Panc1 (cell line): Measurements from ENCODE around the gene TMEM248. TPM values are rescaled to one million over a fixed set of nuclear protein-coding genes. Genes with fewer than 3 reads are reported as not detected.

Experiments used
- ATAC-seq: fragments of 200-7000 bp; cut with Tn5 transposase; 2 replicates; pipeline ENCODE4 v1.9.1; 2020; ENCODE audit warnings: mild to moderate bottlenecking, moderate library complexity
- BruUV-seq: library from RNA; stranded (reverse); fragments of 400-500 nt; replicated peaks from 2 replicates; lab custom pipeline; 2021; lab: Mats Ljungman, UMichigan
- CTCF ChIA-PET: fragments of 300-600 bp; sonication (Branson Sonifier 250); formaldehyde crosslinking; loops from one replicate; lab custom pipeline; 2022; ENCODE audit warnings: antibody characterized with exemption; lab: Charles Lee
- POLR2A ChIA-PET: fragments of 300-600 bp; sonication (Branson Sonifier 250); formaldehyde crosslinking; loops from one replicate; lab custom pipeline; 2022; ENCODE audit warnings: antibody characterized with exemption; lab: Charles Lee
- DNase-seq: peaks from one replicate; pipeline ENCODE4 v3.0.0-alpha.2; 2010; ENCODE audit warnings: low read depth, low spot score
- H3K27ac ChIP-seq: 2 replicates; pipeline ENCODE4 v1.5.1; 2011; ENCODE audit warnings: mild to moderate bottlenecking, low read length, inconsistent platforms
- H3K27me3 ChIP-seq: fragments of 200-500 bp; sonication (Bioruptor generic); 2 replicates; pipeline ENCODE4 v1.6.0; 2014; ENCODE audit warnings: low read length, inconsistent platforms; ENCODE audit not compliant: control insufficient read depth, insufficient read depth
- H3K36me3 ChIP-seq: fragments of 200-500 bp; sonication (Bioruptor generic); 2 replicates; pipeline ENCODE4 v1.5.1; 2014; ENCODE audit warnings: inconsistent platforms, mild to moderate bottlenecking, low read length, moderate library complexity; ENCODE audit not compliant: control insufficient read depth, insufficient read depth
- H3K4me1 ChIP-seq: 2 replicates; pipeline ENCODE4 v1.5.1; 2011; ENCODE audit warnings: inconsistent platforms, mild to moderate bottlenecking, low read length, moderate library complexity; ENCODE audit not compliant: control insufficient read depth, insufficient read depth
- H3K4me3 ChIP-seq, 2 experiments: 2 replicates each; pipeline ENCODE4 v1.5.1; 2011 to 2012; ENCODE audit warnings: low read depth in 2 of 2, low read length in 2 of 2, mild to moderate bottlenecking in 2 of 2, inconsistent platforms in 1 of 2, moderate library complexity in 1 of 2
- H3K9me3 ChIP-seq: fragments of 200-500 bp; sonication (Bioruptor generic); 2 replicates; pipeline ENCODE4 v1.5.1; 2014; ENCODE audit warnings: low read depth, mild to moderate bottlenecking, inconsistent platforms, low read length, moderate library complexity; ENCODE audit not compliant: control insufficient read depth, insufficient read depth
- POLR2AphosphoS5 ChIP-seq: IDR thresholded peaks from 2 replicates; pipeline ENCODE4 v1.6.1; 2012; ENCODE audit warnings: mild to moderate bottlenecking, low read depth, low read length, moderate library complexity
- SIN3A ChIP-seq: IDR thresholded peaks from 2 replicates; pipeline ENCODE4 v1.6.1; 2012; ENCODE audit warnings: low read depth, mild to moderate bottlenecking, low read length, moderate library complexity, borderline replicate concordance; ENCODE audit not compliant: insufficient read depth
- TCF7L2 ChIP-seq: IDR thresholded peaks from 2 replicates; pipeline ENCODE4 v1.6.1; 2011; ENCODE audit warnings: mild to moderate bottlenecking, low read depth, low read length, inconsistent platforms
- in situ Hi-C: cut with HindIII; loops from 2 replicates; pipeline ENCODE4 v1.10.0; 2016; ENCODE audit warnings: low sequenced_read_pairs, low pct_unique_long_range_greater_than_20kb
- intact Hi-C: fragments of 100-400 bp; cut with micrococcal nuclease; formaldehyde crosslinking; loops from one replicate; pipeline ENCODE4 v1.10.0; 2022; ENCODE audit not compliant: unreplicated experiment
- total RNA-seq: library from RNA; stranded (reverse); gene quantifications from one replicate; pipeline ENCODE4 v1.2.1, GENCODE V29; 2021; ENCODE audit not compliant: unreplicated experiment
- TF ChIP-seq, protein P1 (sequence below), 2 experiments: IDR thresholded peaks; 2 replicates each; pipeline ENCODE4 v1.6.1; 2011 to 2012; ENCODE audit warnings: low read depth in 2 of 2, control low read depth in 1 of 2, low read length in 1 of 2, mild to moderate bottlenecking in 1 of 2, moderate library complexity in 1 of 2; ENCODE audit not compliant: insufficient read depth in 1 of 2
- TF ChIP-seq, protein P2 (sequence below): fragments of 450-650 bp; IDR thresholded peaks from 2 replicates; pipeline ENCODE4 v1.5.1; 2017; ENCODE audit warnings: mild to moderate bottlenecking

TMEM248 gene
- total RNA-seq, 1 experiment from 2014 or later = 176 TPM

DNA sequence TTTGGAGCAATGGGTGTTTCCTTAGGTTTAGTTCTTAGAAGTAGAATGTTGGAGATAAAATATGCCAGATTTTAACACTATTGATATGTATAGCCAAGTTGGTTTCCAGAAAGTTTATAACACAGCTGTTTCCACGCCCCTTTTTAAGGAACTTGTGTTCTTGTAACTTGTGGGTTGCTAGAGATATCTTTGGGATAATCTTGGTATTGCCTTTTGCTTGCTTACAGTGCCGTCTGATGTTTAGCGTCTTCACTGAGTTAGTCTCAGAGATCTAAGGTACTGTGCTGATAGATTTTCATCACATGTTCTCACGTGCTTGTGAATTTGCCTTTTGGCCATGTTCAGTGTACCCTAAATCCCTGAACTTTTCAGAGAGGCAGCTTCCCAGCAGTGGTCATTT is 12.4 kb downstream of the TMEM248 start:
- no peak for DNase-seq
- in situ Hi-C loops (no loop called here), intact Hi-C loops (no loop called here)
- BruUV-seq = no TSS peak
- no peak for ATAC-seq
- Histone ChIP-seq H3K4me1 (no peaks in the 10 kb centered on the region), H3K9me3 (no peaks in the 10 kb centered on the region), H3K36me3 (no peaks in the 10 kb centered on the region), H3K4me3 (no peak overlapping the region), H3K27ac (no peak overlapping the region), H3K27me3 (no peaks in the 10 kb centered on the region)
- CTCF ChIA-PET = no interaction called here
- TF ChIP-seq, protein P1, sequence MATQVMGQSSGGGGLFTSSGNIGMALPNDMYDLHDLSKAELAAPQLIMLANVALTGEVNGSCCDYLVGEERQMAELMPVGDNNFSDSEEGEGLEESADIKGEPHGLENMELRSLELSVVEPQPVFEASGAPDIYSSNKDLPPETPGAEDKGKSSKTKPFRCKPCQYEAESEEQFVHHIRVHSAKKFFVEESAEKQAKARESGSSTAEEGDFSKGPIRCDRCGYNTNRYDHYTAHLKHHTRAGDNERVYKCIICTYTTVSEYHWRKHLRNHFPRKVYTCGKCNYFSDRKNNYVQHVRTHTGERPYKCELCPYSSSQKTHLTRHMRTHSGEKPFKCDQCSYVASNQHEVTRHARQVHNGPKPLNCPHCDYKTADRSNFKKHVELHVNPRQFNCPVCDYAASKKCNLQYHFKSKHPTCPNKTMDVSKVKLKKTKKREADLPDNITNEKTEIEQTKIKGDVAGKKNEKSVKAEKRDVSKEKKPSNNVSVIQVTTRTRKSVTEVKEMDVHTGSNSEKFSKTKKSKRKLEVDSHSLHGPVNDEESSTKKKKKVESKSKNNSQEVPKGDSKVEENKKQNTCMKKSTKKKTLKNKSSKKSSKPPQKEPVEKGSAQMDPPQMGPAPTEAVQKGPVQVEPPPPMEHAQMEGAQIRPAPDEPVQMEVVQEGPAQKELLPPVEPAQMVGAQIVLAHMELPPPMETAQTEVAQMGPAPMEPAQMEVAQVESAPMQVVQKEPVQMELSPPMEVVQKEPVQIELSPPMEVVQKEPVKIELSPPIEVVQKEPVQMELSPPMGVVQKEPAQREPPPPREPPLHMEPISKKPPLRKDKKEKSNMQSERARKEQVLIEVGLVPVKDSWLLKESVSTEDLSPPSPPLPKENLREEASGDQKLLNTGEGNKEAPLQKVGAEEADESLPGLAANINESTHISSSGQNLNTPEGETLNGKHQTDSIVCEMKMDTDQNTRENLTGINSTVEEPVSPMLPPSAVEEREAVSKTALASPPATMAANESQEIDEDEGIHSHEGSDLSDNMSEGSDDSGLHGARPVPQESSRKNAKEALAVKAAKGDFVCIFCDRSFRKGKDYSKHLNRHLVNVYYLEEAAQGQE (IDR thresholded peaks at IDR 0.05; ENCODE audit: insufficient read depth in 1 of 2, low read depth in 2 of 2, low read length in 1 of 2) = no peak
- no peak for TF ChIP-seq POLR2AphosphoS5
- TF ChIP-seq, protein P2, sequence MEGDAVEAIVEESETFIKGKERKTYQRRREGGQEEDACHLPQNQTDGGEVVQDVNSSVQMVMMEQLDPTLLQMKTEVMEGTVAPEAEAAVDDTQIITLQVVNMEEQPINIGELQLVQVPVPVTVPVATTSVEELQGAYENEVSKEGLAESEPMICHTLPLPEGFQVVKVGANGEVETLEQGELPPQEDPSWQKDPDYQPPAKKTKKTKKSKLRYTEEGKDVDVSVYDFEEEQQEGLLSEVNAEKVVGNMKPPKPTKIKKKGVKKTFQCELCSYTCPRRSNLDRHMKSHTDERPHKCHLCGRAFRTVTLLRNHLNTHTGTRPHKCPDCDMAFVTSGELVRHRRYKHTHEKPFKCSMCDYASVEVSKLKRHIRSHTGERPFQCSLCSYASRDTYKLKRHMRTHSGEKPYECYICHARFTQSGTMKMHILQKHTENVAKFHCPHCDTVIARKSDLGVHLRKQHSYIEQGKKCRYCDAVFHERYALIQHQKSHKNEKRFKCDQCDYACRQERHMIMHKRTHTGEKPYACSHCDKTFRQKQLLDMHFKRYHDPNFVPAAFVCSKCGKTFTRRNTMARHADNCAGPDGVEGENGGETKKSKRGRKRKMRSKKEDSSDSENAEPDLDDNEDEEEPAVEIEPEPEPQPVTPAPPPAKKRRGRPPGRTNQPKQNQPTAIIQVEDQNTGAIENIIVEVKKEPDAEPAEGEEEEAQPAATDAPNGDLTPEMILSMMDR = no peak
- TF ChIP-seq SIN3A = no peak
- no peak for TF ChIP-seq TCF7L2
- POLR2A ChIA-PET = interaction anchor here (0.6 to 0.8 kb wide), 2 partner anchors 78 to 178 kb away, joined by 3 to 11 read pairs; no protein-coding TSS in a partner anchor

DNA sequence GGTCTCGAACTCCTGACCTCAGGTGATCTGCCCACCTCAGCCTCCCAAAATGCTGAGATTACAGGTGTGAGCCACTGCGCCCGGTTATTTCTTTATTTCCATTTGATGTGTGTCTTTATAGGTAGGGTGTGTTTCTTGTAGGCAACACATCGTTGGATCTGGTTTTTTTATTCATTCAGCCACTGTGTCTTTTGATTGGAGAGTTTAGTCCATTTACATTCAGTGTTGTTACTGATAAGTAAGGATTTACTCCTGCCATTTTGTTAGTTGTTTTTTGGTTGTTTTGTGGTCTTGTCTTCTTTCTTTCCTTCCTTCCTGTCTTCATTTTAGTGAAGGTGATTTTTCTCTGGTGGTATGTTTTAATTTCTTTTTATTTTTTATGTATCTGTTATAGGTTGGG is 16.9 kb downstream of the TMEM248 start:
- ChIA-PET POLR2A (no interaction called here), CTCF (no interaction called here)
- ATAC-seq (no peak), DNase-seq (no peak)
- no peaks in the 10 kb centered on the region; the same call in 1 of the 2 replicates for H3K36me3 ChIP-seq
- H3K4me1 ChIP-seq = no peaks in the 10 kb centered on the region
- TF ChIP-seq SIN3A = no peak
- TF ChIP-seq TCF7L2 = no peak
- no peak for TF ChIP-seq POLR2AphosphoS5
- TF ChIP-seq, protein P1 (IDR thresholded peaks at IDR 0.05; ENCODE audit: insufficient read depth in 1 of 2, low read depth in 2 of 2, low read length in 1 of 2) = no peak
- TF ChIP-seq, protein P2 = no peak
- H3K27ac ChIP-seq = no peak overlapping the region
- no TSS peak for BruUV-seq
- H3K9me3 ChIP-seq = no peaks in the 10 kb centered on the region
- intact Hi-C loops = no loop called here
- in situ Hi-C loops = no loop called here
- no peak overlapping the region for H3K4me3 ChIP-seq
- H3K27me3 ChIP-seq = no peaks in the 10 kb centered on the region
